Endodermal cell (in vitro differentiated cells): ENCODE data around the gene NAV1. TPM values are rescaled to one million over a fixed set of nuclear protein-coding genes. Genes with fewer than 3 reads are reported as not detected.

Source experiments
- DNase-seq: peaks from one replicate; pipeline ENCODE4 v3.0.0-alpha.2; 2017
- H3K27ac ChIP-seq: 2 replicates; pipeline ENCODE4 v1.5.1; 2013; ENCODE audit warnings: mild to moderate bottlenecking, low read depth, low read length, moderate library complexity
- H3K27me3 ChIP-seq: 2 replicates; pipeline ENCODE4 v1.6.1; 2013; ENCODE audit warnings: mild to moderate bottlenecking, low read length, moderate library complexity; ENCODE audit not compliant: insufficient read depth, control insufficient read depth, poor library complexity, severe bottlenecking
- H3K36me3 ChIP-seq: 2 replicates; pipeline ENCODE4 v1.7.0; 2013; ENCODE audit warnings: mild to moderate bottlenecking, low read length, moderate library complexity; ENCODE audit not compliant: control insufficient read depth, insufficient read depth
- H3K4me1 ChIP-seq: one replicate; pipeline ENCODE4 v1.7.0; 2013; ENCODE audit warnings: low read length; ENCODE audit not compliant: control insufficient read depth, insufficient read depth
- H3K4me3 ChIP-seq: 2 replicates; pipeline ENCODE4 v1.5.1; 2013; ENCODE audit warnings: mild to moderate bottlenecking, low read length, moderate library complexity
- H3K9ac ChIP-seq: 2 replicates; pipeline ENCODE4 v1.6.1; 2013; ENCODE audit warnings: mild to moderate bottlenecking, low read length, moderate library complexity; ENCODE audit not compliant: poor library complexity, severe bottlenecking; ENCODE audit errors: extremely low read depth
- H3K9me3 ChIP-seq: 2 replicates; pipeline ENCODE4 v1.6.1; 2013; ENCODE audit warnings: mild to moderate bottlenecking, low read length, moderate library complexity; ENCODE audit not compliant: control insufficient read depth
- H3K27ac Mint-ChIP-seq: 2 replicates; pipeline ENCODE4 v1.8.0; 2020; ENCODE audit warnings: mixed read lengths
- H3K27me3 Mint-ChIP-seq: 2 replicates; pipeline ENCODE4 v1.8.0; 2021; ENCODE audit warnings: mild to moderate bottlenecking, mixed read lengths; ENCODE audit not compliant: insufficient read depth
- H3K36me3 Mint-ChIP-seq: 2 replicates; pipeline ENCODE4 v1.8.0; 2020; ENCODE audit warnings: low read depth, mixed read lengths
- H3K4me1 Mint-ChIP-seq: 2 replicates; pipeline ENCODE4 v1.8.0; 2020; ENCODE audit warnings: mixed read lengths
- H3K4me3 Mint-ChIP-seq: 2 replicates; pipeline ENCODE4 v1.8.0; 2020; ENCODE audit warnings: mild to moderate bottlenecking, moderate library complexity, mixed read lengths
- H3K9me3 Mint-ChIP-seq: 2 replicates; pipeline ENCODE4 v1.8.0; 2020; ENCODE audit warnings: mild to moderate bottlenecking, mixed read lengths
- WGBS, 2 experiments: methylation state at CpG; one replicate each; pipeline versions ENCODE4 v1.1.5 to v1.1.7; 2013; ENCODE audit warnings: missing lambda C conversion rate in 2 of 2, mixed read lengths in 1 of 2; ENCODE audit not compliant: insufficient coverage in 1 of 2, insufficient read length in 1 of 2; 5-methylcytosine and 5-hydroxymethylcytosine counted together
- long read RNA-seq, 4 experiments: library from polyadenylated mRNA in 2 of 4; library from RNA in 1 of 4; library from capped mRNA in 1 of 4; stranded (forward) in 3 of 4; unstranded in 1 of 4; transcript quantifications; one replicate each; pipeline ENCODE4 v2.0.0, GENCODE V29; 2020 to 2021; ENCODE audit warnings: inconsistent platforms in 1 of 4
- polyA plus RNA-seq, 2 experiments: library from polyadenylated mRNA; stranded (reverse); fragments of 50-300 nt; gene quantifications; one replicate each; pipeline ENCODE4 v1.2.3, GENCODE V29; 2013
- total RNA-seq, 2 donors: library from RNA; stranded (reverse); fragmentation: NEBNext Ultra II Directional in 1 of 2; extraction: Animal tissue kit (Norgen Biotek cat#: 25700) in 1 of 2; gene quantifications; 2 replicates in 1 of 2; 3 replicates in 1 of 2; pipeline ENCODE4 v1.2.1, GENCODE V29; 2021
- TF ChIP-seq, protein P1 (sequence below): fragments of 200-600 bp; sonication (generic); conservative IDR thresholded peaks from 2 replicates; pipeline ENCODE4 v1.5.0; 2021; ENCODE audit warnings: antibody characterized with exemption, mild to moderate bottlenecking

NAV1 gene, protein sequence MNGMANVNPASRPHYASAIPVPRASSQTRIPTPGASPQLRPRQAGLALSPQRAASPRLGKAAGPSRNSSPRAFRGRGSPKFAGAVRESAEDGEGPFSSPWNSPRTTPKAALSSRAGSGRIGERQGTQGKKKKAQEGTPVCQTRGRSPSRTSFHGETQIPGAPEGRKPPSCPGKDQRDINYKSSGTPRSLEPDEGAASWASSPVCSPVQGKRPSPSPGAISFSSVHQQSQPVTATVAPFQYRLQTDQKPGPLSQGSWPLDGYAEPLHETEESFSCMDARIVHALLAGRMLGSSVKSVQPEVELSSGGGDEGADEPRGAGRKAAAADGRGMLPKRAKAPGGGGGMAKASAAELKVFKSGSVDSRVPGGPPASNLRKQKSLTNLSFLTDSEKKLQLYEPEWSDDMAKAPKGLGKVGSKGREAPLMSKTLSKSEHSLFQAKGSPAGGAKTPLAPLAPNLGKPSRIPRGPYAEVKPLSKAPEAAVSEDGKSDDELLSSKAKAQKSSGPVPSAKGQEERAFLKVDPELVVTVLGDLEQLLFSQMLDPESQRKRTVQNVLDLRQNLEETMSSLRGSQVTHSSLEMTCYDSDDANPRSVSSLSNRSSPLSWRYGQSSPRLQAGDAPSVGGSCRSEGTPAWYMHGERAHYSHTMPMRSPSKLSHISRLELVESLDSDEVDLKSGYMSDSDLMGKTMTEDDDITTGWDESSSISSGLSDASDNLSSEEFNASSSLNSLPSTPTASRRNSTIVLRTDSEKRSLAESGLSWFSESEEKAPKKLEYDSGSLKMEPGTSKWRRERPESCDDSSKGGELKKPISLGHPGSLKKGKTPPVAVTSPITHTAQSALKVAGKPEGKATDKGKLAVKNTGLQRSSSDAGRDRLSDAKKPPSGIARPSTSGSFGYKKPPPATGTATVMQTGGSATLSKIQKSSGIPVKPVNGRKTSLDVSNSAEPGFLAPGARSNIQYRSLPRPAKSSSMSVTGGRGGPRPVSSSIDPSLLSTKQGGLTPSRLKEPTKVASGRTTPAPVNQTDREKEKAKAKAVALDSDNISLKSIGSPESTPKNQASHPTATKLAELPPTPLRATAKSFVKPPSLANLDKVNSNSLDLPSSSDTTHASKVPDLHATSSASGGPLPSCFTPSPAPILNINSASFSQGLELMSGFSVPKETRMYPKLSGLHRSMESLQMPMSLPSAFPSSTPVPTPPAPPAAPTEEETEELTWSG (N-terminal part only)
- total RNA-seq = 10 to 100 TPM; 42.2 to 62.5 TPM
- 25.8 TPM for polyA plus RNA-seq (2013, experiment 1 of 2)
- polyA plus RNA-seq (2013, experiment 2 of 2) = 23.3 TPM
- long read RNA-seq, experiment 1, partial matches to known transcripts = 7 of 15 reads
- long read RNA-seq, experiment 1, other reads (novel, unspliced or antisense) = 8 of 15 reads
- long read RNA-seq, experiment 2, full-length matches to known transcripts = 1 of 39 reads
- long read RNA-seq, experiment 2, partial matches to known transcripts = 12 of 39 reads
- long read RNA-seq, experiment 2, other reads (novel, unspliced or antisense) = 26 of 39 reads
- long read RNA-seq, experiment 3, partial matches to known transcripts = 5 of 12 reads
- long read RNA-seq, experiment 3, other reads (novel, unspliced or antisense) = 7 of 12 reads
- long read RNA-seq, experiment 4 = 0 reads

DNA sequence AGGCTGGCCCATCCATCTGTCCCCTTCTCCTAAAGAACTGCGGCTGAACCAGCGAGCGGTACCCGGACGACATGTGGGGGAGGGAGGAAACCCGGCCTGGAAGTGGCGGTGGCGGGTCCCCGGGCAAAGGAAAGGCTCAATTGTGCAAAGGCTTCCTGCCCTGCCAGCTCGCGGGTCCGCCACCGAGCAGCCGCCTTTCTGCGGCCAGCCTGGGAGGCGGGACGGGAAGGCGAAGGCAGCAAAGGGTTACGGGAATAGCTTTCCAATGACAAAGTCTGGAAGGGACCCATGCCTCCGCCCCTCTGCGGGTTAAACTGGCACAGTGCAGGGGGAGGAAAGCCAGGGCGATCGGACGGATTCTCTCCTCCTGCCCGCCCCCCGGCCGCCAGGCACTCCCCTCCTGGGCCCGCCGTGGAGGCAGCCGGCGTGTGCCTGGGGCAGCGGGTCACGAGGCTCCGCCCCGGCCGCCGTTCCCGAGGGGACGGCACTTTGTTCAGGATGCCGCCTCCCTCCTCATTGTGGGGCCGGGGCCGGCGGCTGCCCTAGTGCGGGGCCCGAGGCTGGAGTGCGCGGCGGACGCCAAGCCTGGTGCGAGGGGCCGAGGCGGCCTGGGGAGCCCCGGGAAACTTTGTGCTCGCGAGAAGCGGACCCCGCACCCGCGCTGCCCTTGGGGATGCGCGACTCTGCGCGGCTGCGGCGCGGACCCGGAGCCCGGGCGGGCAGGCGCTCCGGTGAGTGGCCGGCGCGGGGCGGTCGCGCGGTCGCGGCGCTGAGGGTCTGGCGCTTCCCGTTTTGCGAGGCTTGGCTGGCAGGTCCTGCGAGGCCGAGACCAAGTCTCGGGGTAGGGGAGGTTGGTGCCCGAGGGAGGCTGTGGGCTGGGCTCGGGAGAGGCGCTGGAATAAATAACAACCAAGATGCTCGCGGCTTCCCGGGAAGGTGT is at the start of gene NAV1:
Gene NAV1 (plus strand): TSS at position 516 of the 940 bp plus-strand sequence. CDS start 83,758 bp downstream, outside the sequence.
- Histone ChIP-seq H3K9me3 (no peaks in the 10 kb centered on the region), H3K4me3 (peak within 1 kb of the TSS; percentile 88), H3K27me3 (peaks cover 36% of the 10 kb centered on the region), H3K9ac (peak within 1 kb of the TSS; percentile 79), H3K27ac (peak within 1 kb of the TSS; percentile 64), H3K4me1 (no peaks in the 10 kb centered on the region), H3K36me3 (no peaks in the 10 kb centered on the region)
- peak; percentile 88 for DNase-seq
- H3K4me3 Mint-ChIP-seq = peak within 1 kb of the TSS; percentile 80
- TF ChIP-seq, protein P1, sequence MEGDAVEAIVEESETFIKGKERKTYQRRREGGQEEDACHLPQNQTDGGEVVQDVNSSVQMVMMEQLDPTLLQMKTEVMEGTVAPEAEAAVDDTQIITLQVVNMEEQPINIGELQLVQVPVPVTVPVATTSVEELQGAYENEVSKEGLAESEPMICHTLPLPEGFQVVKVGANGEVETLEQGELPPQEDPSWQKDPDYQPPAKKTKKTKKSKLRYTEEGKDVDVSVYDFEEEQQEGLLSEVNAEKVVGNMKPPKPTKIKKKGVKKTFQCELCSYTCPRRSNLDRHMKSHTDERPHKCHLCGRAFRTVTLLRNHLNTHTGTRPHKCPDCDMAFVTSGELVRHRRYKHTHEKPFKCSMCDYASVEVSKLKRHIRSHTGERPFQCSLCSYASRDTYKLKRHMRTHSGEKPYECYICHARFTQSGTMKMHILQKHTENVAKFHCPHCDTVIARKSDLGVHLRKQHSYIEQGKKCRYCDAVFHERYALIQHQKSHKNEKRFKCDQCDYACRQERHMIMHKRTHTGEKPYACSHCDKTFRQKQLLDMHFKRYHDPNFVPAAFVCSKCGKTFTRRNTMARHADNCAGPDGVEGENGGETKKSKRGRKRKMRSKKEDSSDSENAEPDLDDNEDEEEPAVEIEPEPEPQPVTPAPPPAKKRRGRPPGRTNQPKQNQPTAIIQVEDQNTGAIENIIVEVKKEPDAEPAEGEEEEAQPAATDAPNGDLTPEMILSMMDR = peak; percentile 22
- H3K27ac Mint-ChIP-seq = peak within 1 kb of the TSS; percentile 91
- WGBS, 2 experiments = 0 to 1% methylated on average over 29 to 93 of the region's 93 CpGs
- H3K4me1 Mint-ChIP-seq = peaks cover 37% of the 10 kb centered on the region
- H3K9me3 Mint-ChIP-seq = no peaks in the 10 kb centered on the region
- peaks cover 56% of the 10 kb centered on the region for H3K27me3 Mint-ChIP-seq
- no peaks in the 10 kb centered on the region for H3K36me3 Mint-ChIP-seq

DNA sequence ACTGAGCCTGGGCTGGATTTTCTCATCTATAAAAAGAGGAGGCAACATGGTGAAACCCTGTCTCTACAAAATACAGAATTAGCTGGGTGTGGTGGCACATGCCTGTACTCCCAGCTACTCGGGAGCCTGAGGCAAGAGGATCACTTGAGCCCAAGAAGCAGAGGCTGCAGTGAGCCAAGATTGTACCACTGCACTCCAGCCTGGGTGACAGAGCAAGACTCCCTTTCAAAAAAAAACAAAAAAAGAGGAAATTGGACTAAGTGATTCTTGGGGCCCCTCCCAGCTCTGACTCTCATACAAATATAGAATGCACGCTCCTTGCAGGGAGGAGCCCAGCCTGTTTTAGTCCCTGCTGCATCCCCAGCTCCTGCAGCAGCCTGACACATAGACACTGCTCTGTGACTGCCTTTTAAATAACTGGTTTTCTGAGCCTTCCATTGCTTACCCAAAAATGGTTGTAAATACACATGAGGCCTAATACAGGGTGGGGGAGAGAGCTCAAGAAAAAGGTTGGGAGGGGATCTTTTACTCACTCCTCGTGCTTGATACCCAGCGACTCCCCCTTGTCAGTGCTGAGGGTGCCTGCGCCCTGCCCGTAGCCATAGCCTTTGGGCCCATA is 49.2 kb upstream of the NAV1 start:
- H3K27ac Mint-ChIP-seq = no peak overlapping the region
- Histone ChIP-seq H3K4me1 (peaks cover 18% of the 10 kb centered on the region), H3K36me3 (no peaks in the 10 kb centered on the region), H3K27ac (no peak overlapping the region), H3K9me3 (no peaks in the 10 kb centered on the region), H3K9ac (no peak overlapping the region), H3K4me3 (no peak overlapping the region), H3K27me3 (no peaks in the 10 kb centered on the region)
- peaks cover 20% of the 10 kb centered on the region for H3K4me1 Mint-ChIP-seq
- no peak for DNase-seq
- H3K9me3 Mint-ChIP-seq = peaks cover 4% of the 10 kb centered on the region
- peaks cover 10% of the 10 kb centered on the region for H3K36me3 Mint-ChIP-seq
- TF ChIP-seq, protein P1 = no peak
- H3K27me3 Mint-ChIP-seq = no peaks in the 10 kb centered on the region
- WGBS, 2 experiments = 92 to 93% methylated on average over 6 of the region's 6 CpGs
- no peak overlapping the region for H3K4me3 Mint-ChIP-seq
